ENCODE results near the gene ZNF593.

- TF ChIP-seq CTCF (IDR thresholded peaks at IDR 0.05) (no peak), POLR2A (IDR thresholded peaks at IDR 0.05) (no peak)
Observed at GRCh38 chr1:26126321-26127084, 43.2 kb upstream of the ZNF593 start.

Measured in vagina (tissue), 2 donors.